ENCODE measurements around the gene FBXL13. TPM values are rescaled to one million over a fixed set of nuclear protein-coding genes. Genes with fewer than 3 reads are reported as not detected.

The FBXL13 gene
- total RNA-seq, 1 experiment from 2014 or later, result 1.3 TPM

- no peak overlapping the region for H3K4me3 Mint-ChIP-seq (ENCODE audit: low read depth, unreplicated experiment)
- no peak for DNase-seq
- intact Hi-C loops (cut with micrococcal nuclease; ENCODE audit: unreplicated experiment), result no loop called here
- TF ChIP-seq CTCF (IDR thresholded peaks at IDR 0.05; ENCODE audit: unreplicated experiment), result no peak
- peaks cover 5% of the 10 kb centered on the region for H3K9me3 Mint-ChIP-seq (ENCODE audit: low read depth, unreplicated experiment)
- no peak overlapping the region for H3K27ac Mint-ChIP-seq (ENCODE audit: unreplicated experiment)
- CTCF ChIA-PET, result no interaction called here
- H3K36me3 Mint-ChIP-seq (ENCODE audit: insufficient read depth, unreplicated experiment), result no peaks in the 10 kb centered on the region
- no peaks in the 10 kb centered on the region for H3K27me3 Mint-ChIP-seq (ENCODE audit: unreplicated experiment)
- BruUV-seq (replicated peaks), result no TSS peak
- H3K4me1 Mint-ChIP-seq (ENCODE audit: low read depth, unreplicated experiment), result no peaks in the 10 kb centered on the region
Observed at GRCh38 chr7:102953406-102953805, 121.2 kb downstream of the FBXL13 start.

DNA sequence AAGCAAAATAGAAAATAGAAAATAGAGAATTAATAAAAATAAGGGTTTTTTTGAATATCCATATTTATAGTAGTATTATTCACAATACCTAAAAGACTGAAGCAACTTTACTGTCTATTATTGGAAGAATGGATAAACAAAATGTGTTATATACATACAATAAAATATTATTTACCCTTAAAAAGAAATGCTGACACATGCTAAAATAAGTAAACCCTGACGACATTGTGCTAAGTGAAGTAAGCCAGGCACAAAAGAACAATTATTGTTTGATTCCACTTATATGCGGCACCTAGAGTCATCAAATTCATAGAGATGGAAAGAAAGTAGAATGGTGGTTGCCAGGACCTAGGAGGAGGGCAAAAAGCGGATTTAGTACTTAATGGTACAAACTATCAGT lies 122.8 kb downstream of the FBXL13 start:
- no peaks in the 10 kb centered on the region for H3K4me1 Mint-ChIP-seq (ENCODE audit: low read depth, unreplicated experiment)
- peaks cover 5% of the 10 kb centered on the region for H3K9me3 Mint-ChIP-seq (ENCODE audit: low read depth, unreplicated experiment)
- no peaks in the 10 kb centered on the region for H3K36me3 Mint-ChIP-seq (ENCODE audit: insufficient read depth, unreplicated experiment)
- intact Hi-C loops (cut with micrococcal nuclease; ENCODE audit: unreplicated experiment), result no loop called here
- CTCF ChIA-PET, result no interaction called here
- no peak for TF ChIP-seq CTCF (IDR thresholded peaks at IDR 0.05; ENCODE audit: unreplicated experiment)
- BruUV-seq (replicated peaks), result no TSS peak
- H3K27ac Mint-ChIP-seq (ENCODE audit: unreplicated experiment), result no peak overlapping the region
- no peaks in the 10 kb centered on the region for H3K27me3 Mint-ChIP-seq (ENCODE audit: unreplicated experiment)
- no peak for DNase-seq
- no peak overlapping the region for H3K4me3 Mint-ChIP-seq (ENCODE audit: low read depth, unreplicated experiment)

DNA sequence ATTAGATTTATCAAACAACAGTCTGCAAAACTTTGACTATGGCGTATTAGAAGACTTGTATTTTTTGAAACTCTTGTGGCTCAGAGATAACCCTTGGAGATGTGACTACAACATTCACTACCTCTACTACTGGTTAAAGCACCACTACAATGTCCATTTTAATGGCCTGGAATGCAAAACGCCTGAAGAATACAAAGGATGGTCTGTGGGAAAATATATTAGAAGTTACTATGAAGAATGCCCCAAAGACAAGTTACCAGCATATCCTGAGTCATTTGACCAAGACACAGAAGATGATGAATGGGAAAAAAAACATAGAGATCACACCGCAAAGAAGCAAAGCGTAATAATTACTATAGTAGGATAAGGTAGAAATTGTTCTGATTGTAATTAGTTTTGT lies 130.4 kb downstream of the FBXL13 start:
- H3K36me3 Mint-ChIP-seq (ENCODE audit: insufficient read depth, unreplicated experiment), result no peaks in the 10 kb centered on the region
- H3K9me3 Mint-ChIP-seq (ENCODE audit: low read depth, unreplicated experiment), result no peaks in the 10 kb centered on the region
- H3K27me3 Mint-ChIP-seq (ENCODE audit: unreplicated experiment), result no peaks in the 10 kb centered on the region
- no peak overlapping the region for H3K27ac Mint-ChIP-seq (ENCODE audit: unreplicated experiment)
- DNase-seq, result no peak
- H3K4me1 Mint-ChIP-seq (ENCODE audit: low read depth, unreplicated experiment), result no peaks in the 10 kb centered on the region
- TF ChIP-seq CTCF (IDR thresholded peaks at IDR 0.05; ENCODE audit: unreplicated experiment), result no peak
- intact Hi-C loops (cut with micrococcal nuclease; ENCODE audit: unreplicated experiment), result no loop called here
- no peak overlapping the region for H3K4me3 Mint-ChIP-seq (ENCODE audit: low read depth, unreplicated experiment)
- no TSS peak for BruUV-seq (replicated peaks)
- CTCF ChIA-PET, result no interaction called here

DNA sequence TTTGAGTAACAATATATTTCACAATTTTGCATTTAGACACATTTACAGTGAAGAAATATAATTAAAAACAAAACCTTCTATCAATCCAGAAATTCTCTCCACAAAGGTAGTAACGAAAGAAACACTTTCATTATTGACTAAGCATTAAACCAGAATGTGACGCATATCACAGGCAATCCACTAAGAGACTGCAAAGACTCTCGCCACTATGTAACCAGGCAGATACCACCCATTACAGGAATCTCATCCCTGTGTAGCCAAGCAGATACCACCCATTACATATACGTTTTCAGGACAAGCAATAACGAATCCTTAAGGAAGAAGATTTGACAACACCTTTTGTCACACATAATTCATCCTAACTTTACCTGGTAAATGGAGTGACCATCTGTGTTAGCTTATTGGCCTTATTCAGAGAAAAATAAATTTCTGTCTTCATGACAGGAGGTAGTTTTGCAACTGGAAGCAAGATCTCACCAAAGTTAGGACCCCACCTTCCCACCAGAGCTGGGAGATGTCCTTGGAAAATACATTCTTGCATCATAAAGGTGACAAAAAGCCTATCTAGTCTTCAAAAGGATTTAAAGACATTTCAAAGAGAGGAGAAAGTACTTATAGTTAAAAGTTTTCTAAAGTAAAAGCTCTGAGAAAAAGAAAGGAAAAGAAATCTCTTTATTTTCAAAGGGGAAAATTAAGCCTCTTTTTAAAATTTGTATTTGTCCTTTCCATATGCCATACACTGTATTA lies 131.0 kb downstream of the FBXL13 start:
- H3K4me3 Mint-ChIP-seq (ENCODE audit: low read depth, unreplicated experiment), result no peak overlapping the region
- H3K4me1 Mint-ChIP-seq (ENCODE audit: low read depth, unreplicated experiment), result no peaks in the 10 kb centered on the region
- no TSS peak for BruUV-seq (replicated peaks)
- no peak overlapping the region for H3K27ac Mint-ChIP-seq (ENCODE audit: unreplicated experiment)
- no peaks in the 10 kb centered on the region for H3K36me3 Mint-ChIP-seq (ENCODE audit: insufficient read depth, unreplicated experiment)
- no peak for TF ChIP-seq CTCF (IDR thresholded peaks at IDR 0.05; ENCODE audit: unreplicated experiment)
- no peak for DNase-seq
- H3K9me3 Mint-ChIP-seq (ENCODE audit: low read depth, unreplicated experiment), result no peaks in the 10 kb centered on the region
- no peaks in the 10 kb centered on the region for H3K27me3 Mint-ChIP-seq (ENCODE audit: unreplicated experiment)
- CTCF ChIA-PET, result no interaction called here
- intact Hi-C loops (cut with micrococcal nuclease; ENCODE audit: unreplicated experiment), result no loop called here
